NT2/D1 (cell line): Measurements from ENCODE around the gene DMWD.

ENCODE experiments used
- YY1 ChIP-seq: IDR thresholded peaks from 2 replicates; pipeline ENCODE4 v1.6.1; 2011; ENCODE audit not compliant: insufficient read length, insufficient read depth
- ZNF274 ChIP-seq: IDR thresholded peaks from 2 replicates; pipeline ENCODE4 v1.6.1; 2011; ENCODE audit warnings: mild to moderate bottlenecking, low read depth, low read length

- TF ChIP-seq ZNF274 (no peak), YY1 (no peak)
Observed at GRCh38 chr19:45793876-45794275, 1.2 kb upstream of the DMWD start.
